Psoas muscle (tissue), 8 donors: ENCODE results near the gene LETM1. TPM values are rescaled to one million over a fixed set of nuclear protein-coding genes. Genes with fewer than 3 reads are reported as not detected.

Experiments
- ATAC-seq, 4 donors: fragments of 200-7000 bp; cut with Tn5 transposase; one replicate each; pipeline ENCODE4 v1.9.1; 2020; ENCODE audit warnings: moderate library complexity in 3 of 4, mild to moderate bottlenecking in 2 of 4
- DNase-seq, 2 donors: peaks; one replicate each; pipeline ENCODE4 v3.0.0-alpha.2; 2020
- H3K27ac ChIP-seq: fragments of 200-600 bp; one replicate; pipeline ENCODE4 v1.8.0; 2022
- H3K27me3 ChIP-seq, 3 donors: fragments of 200-600 bp in 1 of 3; one replicate each; pipeline versions ENCODE4 v1.6.1 to v1.8.0; 2013 to 2022; ENCODE audit warnings: low read length in 2 of 3, mild to moderate bottlenecking in 2 of 3, moderate library complexity in 1 of 3; ENCODE audit not compliant: insufficient read depth in 3 of 3
- H3K36me3 ChIP-seq, 2 donors: fragments of 200-600 bp in 1 of 2; one replicate each; pipeline versions ENCODE4 v1.6.1 to v1.8.0; 2013 to 2022; ENCODE audit warnings: low read depth in 1 of 2, mild to moderate bottlenecking in 1 of 2, moderate library complexity in 1 of 2; ENCODE audit not compliant: insufficient read depth in 1 of 2
- H3K4me1 ChIP-seq: fragments of 200-600 bp; one replicate; pipeline ENCODE4 v1.8.0; 2022
- H3K4me3 ChIP-seq: fragments of 200-600 bp; one replicate; pipeline ENCODE4 v1.8.0; 2022; ENCODE audit warnings: mild to moderate bottlenecking
- H3K9me3 ChIP-seq: fragments of 200-600 bp; one replicate; pipeline ENCODE4 v1.8.0; 2022
- CTCF ChIP-seq: fragments of 200-600 bp; IDR thresholded peaks from one replicate; pipeline ENCODE4 v1.8.0; 2022; ENCODE audit warnings: antibody characterized with exemption
- WGBS, 3 donors: extraction: QIAGEN DNeasy Blood & Tissue Kit; methylation state at CpG; one replicate each; pipeline versions ENCODE4 v1.1.6 to v1.1.7; 2013; 5-methylcytosine and 5-hydroxymethylcytosine counted together
- intact Hi-C, 2 donors: fragments of 100-400 bp; cut with DNase I; formaldehyde crosslinking; loops; one replicate each; pipeline versions ENCODE4 v1.11.0 to v1.14.2; 2022
- polyA plus RNA-seq, 3 donors: library from polyadenylated mRNA; stranded (reverse); fragments of 200-250 nt; gene quantifications; one replicate each; pipeline ENCODE4 v1.2.3, GENCODE V29; 2013
- total RNA-seq, 4 donors: library from RNA; stranded (reverse); fragmentation: NEBNext Ultra II Directional in 2 of 4; extraction: Animal tissue kit (Norgen Biotek cat#: 25700) in 2 of 4; gene quantifications; one replicate each; pipeline versions ENCODE4 v1.2.1 to v1.2.4, GENCODE V29; 2021 to 2023
- donor health status: healthy with polysubstance abuse.
- donor health status: DM: no; HTN: no; CAD: no; lungs with moderate emphysema.
- donor health status: Bipolar disorder and iron deficiency.
- donor health status: healthy.
- donor health status: DM: yes; HTN: yes; CAD: no.
- donor health status: DM: no; HTN: no; CAD: no.
- donor health status: DM: no; HTN: no; CAD: no.
- donor health status: DM: yes; HTN: yes; CAD: no.

LETM1 gene
- total and polyA plus RNA-seq, 7 donors = 14.1 to 50.3 (median 26.8) TPM

DNA sequence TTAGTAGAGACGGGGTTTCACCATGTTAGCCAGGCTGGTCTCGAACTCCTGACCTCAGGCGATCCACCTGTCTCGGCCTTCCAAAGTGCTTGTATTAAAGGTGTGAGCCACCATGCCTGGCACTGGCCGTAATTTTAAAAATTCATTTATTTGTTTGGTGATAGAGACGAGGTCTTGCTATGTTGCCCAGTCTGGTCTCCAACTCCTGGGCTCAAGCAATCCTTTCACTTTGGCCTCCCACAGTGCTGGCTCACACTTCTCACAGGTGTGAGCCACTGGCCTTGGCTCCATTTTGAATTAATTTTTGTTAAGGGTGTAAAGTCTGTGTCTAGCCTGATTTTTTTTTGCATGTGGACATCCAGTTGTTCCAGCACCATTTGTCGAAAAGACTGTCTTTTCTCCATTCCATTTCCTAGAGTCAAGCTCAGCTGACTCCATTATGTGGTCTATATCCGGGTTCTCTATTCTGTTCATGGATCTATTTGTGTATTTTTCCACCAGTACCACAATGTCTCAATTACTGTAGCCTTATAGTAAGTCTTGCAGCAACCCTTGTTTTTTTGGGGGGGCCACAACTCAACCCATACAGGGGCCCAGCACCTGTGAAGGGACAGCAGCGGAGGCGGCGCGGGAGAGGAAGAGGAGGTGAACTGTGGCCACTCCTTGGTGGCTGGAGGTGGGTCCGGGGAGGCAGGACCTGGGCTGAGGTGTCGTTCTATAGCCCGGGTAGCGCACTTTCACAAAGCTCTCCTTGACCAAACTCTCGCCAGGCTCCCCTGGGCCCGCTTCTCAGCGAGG is 13.8 kb upstream of the LETM1 start:
- H3K4me1 ChIP-seq = peaks cover 22% of the 10 kb centered on the region
- DNase-seq (peak in 1 of 2 donors; percentile 12), ATAC-seq (peak in 1 of 4 donors; percentile 4)
- no peaks in the 10 kb centered on the region for H3K9me3 ChIP-seq
- no peaks in the 10 kb centered on the region for H3K36me3 ChIP-seq
- WGBS, 3 donors = 61 to 63% (median 62%) methylated on average over 19 of the region's 19 CpGs
- intact Hi-C loops = no loop called here
- H3K4me3 ChIP-seq = peak overlapping the region; percentile 89
- H3K27me3 ChIP-seq = peaks cover 0 to 17% (median 7%) of the 10 kb centered on the region in 3 donors
- H3K27ac ChIP-seq = peak overlapping the region; percentile 95
- no peak for TF ChIP-seq CTCF

DNA sequence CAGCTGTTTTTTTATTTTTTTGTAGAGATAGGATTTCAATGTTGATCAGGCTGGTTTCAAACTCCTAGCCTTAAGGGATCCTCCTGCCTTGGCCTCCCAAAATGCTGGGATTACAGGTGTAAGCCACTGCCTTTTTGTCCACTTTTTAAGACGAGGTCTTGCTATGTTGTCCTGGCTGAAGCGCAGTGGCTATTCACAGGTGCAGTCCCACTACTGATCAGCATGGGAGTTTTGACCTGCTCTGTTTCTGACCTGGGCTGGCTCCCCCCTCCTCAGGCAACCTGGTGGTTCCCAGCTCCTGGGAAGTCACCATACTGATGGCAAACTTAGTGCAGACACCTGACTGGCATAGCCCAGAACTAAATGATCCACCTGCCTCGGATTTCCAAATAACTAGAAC is 13.0 kb upstream of the LETM1 start:
- ATAC-seq = no peak
- WGBS, 3 donors = 92 to 95% (median 94%) methylated on average over 3 of the region's 3 CpGs

DNA sequence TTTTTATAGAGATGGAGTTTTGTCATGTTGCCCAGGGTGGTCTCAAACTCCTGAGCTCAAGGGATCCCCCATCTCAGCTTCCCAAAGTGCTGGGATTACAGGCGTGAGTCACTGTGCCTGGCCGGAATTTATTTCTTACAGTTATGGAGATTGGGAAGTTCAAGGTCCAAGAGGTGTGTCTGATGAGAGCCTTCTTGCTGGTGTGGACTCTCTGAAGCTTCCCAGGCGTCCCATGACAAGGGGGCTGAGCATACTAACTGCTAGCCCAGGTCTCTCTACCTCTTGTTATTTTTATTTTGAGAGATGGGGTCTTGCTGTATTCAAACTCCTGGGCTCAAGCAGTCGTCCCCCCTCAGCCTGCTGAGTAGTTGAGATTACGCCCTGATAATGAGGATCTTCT is 12.3 kb upstream of the LETM1 start:
- Histone ChIP-seq H3K4me3 (no peak overlapping the region), H3K27ac (no peak overlapping the region), H3K4me1 (peaks cover 14% of the 10 kb centered on the region), H3K9me3 (no peaks in the 10 kb centered on the region), H3K27me3 (peaks cover 0 to 30% (median 8%) of the 10 kb centered on the region in 3 donors), H3K36me3 (no peaks in the 10 kb centered on the region)
- DNase-seq = peak in 1 of 2 donors; percentile 33
- WGBS, 3 donors = 79 to 82% (median 82%) methylated on average over 5 of the region's 5 CpGs
- no peak for ATAC-seq
- intact Hi-C loops = no loop called here
- TF ChIP-seq CTCF = no peak

More for the DNA sequence above, 13.0 kb upstream of the LETM1 start:
- Histone ChIP-seq H3K4me3 (no peak overlapping the region), H3K9me3 (no peaks in the 10 kb centered on the region), H3K27me3 (peaks cover 0 to 25% (median 7%) of the 10 kb centered on the region in 3 donors), H3K27ac (no peak overlapping the region), H3K4me1 (peaks cover 20% of the 10 kb centered on the region), H3K36me3 (no peaks in the 10 kb centered on the region)
- DNase-seq = peak in 1 of 2 donors; percentile 16
- no peak for TF ChIP-seq CTCF
- intact Hi-C loops = no loop called here

DNA sequence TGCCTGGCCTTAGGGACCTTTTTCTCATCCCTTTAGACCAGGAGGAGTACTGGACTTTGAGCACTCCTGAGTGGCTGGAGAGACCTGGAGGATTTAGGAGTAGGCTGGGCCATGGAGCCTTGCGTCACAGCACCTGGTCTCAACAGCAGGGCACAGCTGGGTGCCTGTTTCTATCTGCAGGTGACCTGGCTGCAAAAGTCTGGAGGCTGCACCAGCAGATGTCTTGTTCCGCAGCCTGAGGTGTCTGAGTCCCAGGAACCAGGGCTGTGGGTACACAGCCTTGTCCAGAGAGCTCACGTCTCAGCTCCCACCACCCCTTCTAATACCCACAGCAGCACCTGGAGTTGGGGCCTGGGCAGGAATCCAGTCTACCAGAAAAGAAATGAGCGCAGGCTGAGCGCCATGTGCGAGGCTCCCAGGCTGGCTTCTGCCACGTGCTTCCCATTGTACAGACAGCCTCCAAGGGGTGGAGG is 10.3 kb upstream of the LETM1 start:
- H3K36me3 ChIP-seq = no peaks in the 10 kb centered on the region
- peaks cover 6% of the 10 kb centered on the region for H3K4me1 ChIP-seq
- intact Hi-C loops = no loop called here
- no peaks in the 10 kb centered on the region for H3K9me3 ChIP-seq
- DNase-seq (no peak), ATAC-seq (no peak)
- H3K27me3 ChIP-seq = peaks cover 0 to 39% (median 12%) of the 10 kb centered on the region in 3 donors
- H3K4me3 ChIP-seq = no peak overlapping the region
- TF ChIP-seq CTCF = no peak
- WGBS, 3 donors = 56 to 65% (median 62%) methylated on average over 7 of the region's 7 CpGs
- H3K27ac ChIP-seq = no peak overlapping the region
